ENCODE data around the gene HSD17B1. TPM values are rescaled to one million over a fixed set of nuclear protein-coding genes. Genes with fewer than 3 reads are reported as not detected.

Gene HSD17B1
- polyA plus RNA-seq, 2 donors = 4.0 to 9.0 TPM

DNA sequence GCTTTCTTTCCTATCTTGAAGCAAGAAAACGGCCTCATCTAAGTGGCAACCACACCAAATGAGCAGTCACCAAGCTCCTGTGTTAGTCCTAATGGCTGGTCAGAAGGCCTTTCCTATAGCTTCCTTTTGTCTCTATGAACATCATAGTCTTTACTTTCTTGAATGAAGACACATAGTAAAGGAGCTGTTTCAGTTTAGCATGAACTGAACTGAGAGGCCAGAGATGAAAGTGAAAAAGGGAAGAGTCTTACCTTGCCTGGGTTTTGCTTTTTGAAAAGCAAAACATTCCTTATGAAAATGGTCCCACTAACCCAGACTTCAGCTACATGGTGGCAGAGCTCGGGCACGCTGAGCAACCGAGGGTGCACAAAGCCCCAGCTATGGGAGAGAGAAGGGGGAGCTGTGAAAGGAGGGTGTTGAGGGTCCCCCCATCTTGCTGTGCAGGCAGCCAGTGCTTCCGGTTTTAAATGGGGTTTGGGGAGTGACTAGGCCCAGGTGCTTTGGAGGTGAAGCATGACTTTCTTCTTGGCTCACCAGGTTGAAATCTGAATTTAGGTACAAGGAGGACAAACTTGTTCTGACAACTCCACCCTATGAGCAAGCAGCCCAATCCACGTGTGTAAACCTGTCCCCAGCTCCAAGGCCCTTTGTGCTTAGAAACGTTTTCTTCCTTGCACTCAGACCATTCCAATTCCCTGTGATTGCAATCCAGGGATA lies 33.9 kb downstream of the HSD17B1 start:
- Histone ChIP-seq H3K36me3 (ENCODE audit: control insufficient read depth in 2 of 2, insufficient read depth in 2 of 2, low read length in 1 of 2) (peaks cover 19 to 28% of the 10 kb centered on the region in 2 donors), H3K27ac (ENCODE audit: low read depth in 2 of 2, low read length in 1 of 2) (peak overlapping the region; percentile 81 to 95), H3K27me3 (ENCODE audit: control insufficient read depth in 1 of 2, insufficient read depth in 2 of 2, low read length in 2 of 2) (no peaks in the 10 kb centered on the region), H3K4me3 (ENCODE audit: low read depth in 1 of 2, low read length in 2 of 2) (no peak overlapping the region), H3K4me1 (ENCODE audit: control insufficient read depth in 2 of 2, insufficient read depth in 2 of 2, low read length in 1 of 2) (peaks cover 0 to 6% of the 10 kb centered on the region in 2 donors), H3K9me3 (ENCODE audit: control insufficient read depth in 2 of 2, insufficient read depth in 1 of 2, low read depth in 1 of 2, low read length in 1 of 2) (no peaks in the 10 kb centered on the region)
- WGBS, 2 donors = 44 to 68% methylated on average over 7 of the region's 7 CpGs

DNA sequence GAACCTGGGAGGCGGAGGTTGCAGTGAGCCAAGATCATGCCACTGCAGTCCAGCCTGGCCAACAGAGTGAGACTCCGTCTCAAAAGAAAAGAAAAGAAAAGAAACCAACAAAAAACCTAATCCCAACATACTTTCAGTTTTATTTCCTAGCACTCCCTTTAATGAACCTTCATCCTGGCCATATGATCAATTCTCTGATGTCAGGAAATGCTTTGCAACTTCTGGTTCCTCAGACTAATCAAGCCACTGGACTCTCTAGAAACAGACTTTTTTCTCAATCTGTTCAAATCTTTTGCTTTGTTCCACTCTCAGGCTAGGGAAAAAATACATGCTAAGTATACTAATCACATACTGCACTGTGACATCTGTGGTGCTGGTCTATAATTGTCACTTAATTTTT lies 38.2 kb downstream of the HSD17B1 start:
- H3K27me3 ChIP-seq (ENCODE audit: control insufficient read depth in 1 of 2, insufficient read depth in 2 of 2, low read length in 2 of 2) = no peaks in the 10 kb centered on the region
- H3K36me3 ChIP-seq (ENCODE audit: control insufficient read depth in 2 of 2, insufficient read depth in 2 of 2, low read length in 1 of 2) = peaks cover 0 to 10% of the 10 kb centered on the region in 2 donors
- no peak overlapping the region for H3K4me3 ChIP-seq (ENCODE audit: low read depth in 1 of 2, low read length in 2 of 2)
- H3K9me3 ChIP-seq (ENCODE audit: control insufficient read depth in 2 of 2, insufficient read depth in 1 of 2, low read depth in 1 of 2, low read length in 1 of 2) = no peaks in the 10 kb centered on the region
- WGBS, 2 donors = 75 to 81% methylated on average over 2 of the region's 2 CpGs
- no peaks in the 10 kb centered on the region for H3K4me1 ChIP-seq (ENCODE audit: control insufficient read depth in 2 of 2, insufficient read depth in 2 of 2, low read length in 1 of 2)
- no peak overlapping the region for H3K27ac ChIP-seq (ENCODE audit: low read depth in 2 of 2, low read length in 1 of 2)

GRCh38 chr17:42591411-42591810 lies 38.7 kb downstream of the HSD17B1 start:
- 91 to 92% methylated on average over 9 of the region's 9 CpGs for WGBS, 2 donors
- Histone ChIP-seq H3K36me3 (ENCODE audit: control insufficient read depth in 2 of 2, insufficient read depth in 2 of 2, low read length in 1 of 2) (peaks cover 0 to 10% of the 10 kb centered on the region in 2 donors), H3K4me1 (ENCODE audit: control insufficient read depth in 2 of 2, insufficient read depth in 2 of 2, low read length in 1 of 2) (no peaks in the 10 kb centered on the region)

DNA sequence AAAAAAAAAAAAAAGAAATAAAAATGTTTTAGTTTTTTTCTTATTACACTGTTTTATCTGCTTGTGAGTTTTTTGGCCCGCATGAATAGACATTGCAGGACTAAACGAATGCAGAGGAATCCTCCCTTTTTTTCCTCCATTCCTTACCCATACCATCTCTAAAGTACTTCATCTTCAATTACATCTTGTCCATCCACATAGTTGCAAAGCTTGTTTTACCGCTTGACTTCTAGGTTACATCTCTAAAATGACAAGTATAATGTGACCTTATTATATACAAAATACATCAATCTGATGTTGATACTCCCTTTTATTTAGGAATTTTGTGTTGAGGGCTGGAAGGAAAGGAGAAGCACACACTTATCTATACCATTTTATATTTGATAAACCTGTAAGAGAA lies 43.7 kb downstream of the HSD17B1 start:
- Histone ChIP-seq H3K9me3 (ENCODE audit: control insufficient read depth in 2 of 2, insufficient read depth in 1 of 2, low read depth in 1 of 2, low read length in 1 of 2) (no peaks in the 10 kb centered on the region), H3K36me3 (ENCODE audit: control insufficient read depth in 2 of 2, insufficient read depth in 2 of 2, low read length in 1 of 2) (peaks cover 0 to 4% of the 10 kb centered on the region in 2 donors), H3K4me1 (ENCODE audit: control insufficient read depth in 2 of 2, insufficient read depth in 2 of 2, low read length in 1 of 2) (no peaks in the 10 kb centered on the region), H3K4me3 (ENCODE audit: low read depth in 1 of 2, low read length in 2 of 2) (no peak overlapping the region), H3K27ac (ENCODE audit: low read depth in 2 of 2, low read length in 1 of 2) (no peak overlapping the region), H3K27me3 (ENCODE audit: control insufficient read depth in 1 of 2, insufficient read depth in 2 of 2, low read length in 2 of 2) (no peaks in the 10 kb centered on the region)
- WGBS, 2 donors = 76 to 78% methylated on average over 3 of the region's 3 CpGs

More at GRCh38 chr17:42591411-42591810, 38.7 kb downstream of the HSD17B1 start:
- H3K9me3 ChIP-seq (ENCODE audit: control insufficient read depth in 2 of 2, insufficient read depth in 1 of 2, low read depth in 1 of 2, low read length in 1 of 2) = no peaks in the 10 kb centered on the region
- no peak overlapping the region for H3K4me3 ChIP-seq (ENCODE audit: low read depth in 1 of 2, low read length in 2 of 2)
- H3K27ac ChIP-seq (ENCODE audit: low read depth in 2 of 2, low read length in 1 of 2) = no peak overlapping the region
- H3K27me3 ChIP-seq (ENCODE audit: control insufficient read depth in 1 of 2, insufficient read depth in 2 of 2, low read length in 2 of 2) = no peaks in the 10 kb centered on the region

GRCh38 chr17:42598905-42599304 lies 46.2 kb downstream of the HSD17B1 start:
- H3K27ac ChIP-seq (ENCODE audit: low read depth in 2 of 2, low read length in 1 of 2) = no peak overlapping the region
- no peaks in the 10 kb centered on the region for H3K4me1 ChIP-seq (ENCODE audit: control insufficient read depth in 2 of 2, insufficient read depth in 2 of 2, low read length in 1 of 2)
- no peaks in the 10 kb centered on the region for H3K9me3 ChIP-seq (ENCODE audit: control insufficient read depth in 2 of 2, insufficient read depth in 1 of 2, low read depth in 1 of 2, low read length in 1 of 2)
- no peaks in the 10 kb centered on the region for H3K27me3 ChIP-seq (ENCODE audit: control insufficient read depth in 1 of 2, insufficient read depth in 2 of 2, low read length in 2 of 2)
- no peak overlapping the region for H3K4me3 ChIP-seq (ENCODE audit: low read depth in 1 of 2, low read length in 2 of 2)
- H3K36me3 ChIP-seq (ENCODE audit: control insufficient read depth in 2 of 2, insufficient read depth in 2 of 2, low read length in 1 of 2) = peaks cover 0 to 2% of the 10 kb centered on the region in 2 donors
- 34 to 39% methylated on average over 2 of the region's 2 CpGs for WGBS, 2 donors

DNA sequence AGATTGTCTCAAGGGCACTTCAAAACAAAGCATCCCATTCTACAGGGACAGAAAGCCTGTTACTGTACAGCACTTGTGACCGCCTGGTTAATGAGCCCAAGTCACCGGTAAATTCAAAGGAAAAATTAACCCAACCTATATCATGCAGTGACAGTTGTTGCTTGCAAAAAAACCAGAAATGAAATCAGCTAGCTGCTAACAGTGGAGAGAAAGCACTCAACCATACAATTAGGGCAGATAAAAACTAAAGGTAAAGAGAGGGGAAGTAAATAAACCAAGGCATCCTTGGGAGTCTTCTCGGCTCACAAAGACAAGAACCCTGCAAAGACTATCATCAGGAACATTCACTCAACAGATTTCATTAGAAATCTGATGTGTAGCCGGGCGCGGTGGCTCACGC lies 50.6 kb downstream of the HSD17B1 start:
- Histone ChIP-seq H3K36me3 (ENCODE audit: control insufficient read depth in 2 of 2, insufficient read depth in 2 of 2, low read length in 1 of 2) (peaks cover 0 to 2% of the 10 kb centered on the region in 2 donors), H3K9me3 (ENCODE audit: control insufficient read depth in 2 of 2, insufficient read depth in 1 of 2, low read depth in 1 of 2, low read length in 1 of 2) (no peaks in the 10 kb centered on the region), H3K4me1 (ENCODE audit: control insufficient read depth in 2 of 2, insufficient read depth in 2 of 2, low read length in 1 of 2) (peaks cover 0 to 3% of the 10 kb centered on the region in 2 donors), H3K27me3 (ENCODE audit: control insufficient read depth in 1 of 2, insufficient read depth in 2 of 2, low read length in 2 of 2) (no peaks in the 10 kb centered on the region), H3K27ac (ENCODE audit: low read depth in 2 of 2, low read length in 1 of 2) (no peak overlapping the region), H3K4me3 (ENCODE audit: low read depth in 1 of 2, low read length in 2 of 2) (no peak overlapping the region)
- 93 to 94% methylated on average over 7 of the region's 7 CpGs for WGBS, 2 donors

Other genes with a start within 250 kb of the HSD17B1 start
- 10 to 100 TPM; 30.8 to 64.2 TPM for gene STAT3, start 164.5 kb upstream of the HSD17B1 start, polyA plus RNA-seq
- gene CAVIN1, start 129.7 kb upstream of the HSD17B1 start, polyA plus RNA-seq = 10 to 100 TPM; 40.0 to 60.4 TPM
- 10 to 100 TPM; 27.0 to 27.5 TPM for gene ATP6V0A1, start 94.0 kb upstream of the HSD17B1 start, polyA plus RNA-seq
- gene NAGLU, start 16.7 kb upstream of the HSD17B1 start, polyA plus RNA-seq = 10 to 100 TPM; 17.6 to 18.8 TPM
- gene COASY, start 9.2 kb downstream of the HSD17B1 start, polyA plus RNA-seq = 10 to 100 TPM; 58.2 to 62.1 TPM
- 10 to 100 TPM; 36.8 to 38.3 TPM for gene MLX, start 14.2 kb downstream of the HSD17B1 start, polyA plus RNA-seq
- gene PSMC3IP, start 24.8 kb downstream of the HSD17B1 start, polyA plus RNA-seq = 1 to 10 TPM; 6.4 to 7.2 TPM
- gene RETREG3, start 56.5 kb downstream of the HSD17B1 start, polyA plus RNA-seq = 10 to 100 TPM; 15.3 to 28.5 TPM
- gene TUBG1, start 56.8 kb downstream of the HSD17B1 start, polyA plus RNA-seq = 10 to 100 TPM; 27.2 to 49.9 TPM
- 10 to 100 TPM in 1 of 2 donors, 1 to 10 TPM in 1; 7.6 to 12.0 TPM for gene TUBG2, start 106.4 kb downstream of the HSD17B1 start, polyA plus RNA-seq
- gene PLEKHH3, start 124.1 kb downstream of the HSD17B1 start, polyA plus RNA-seq = 10 to 100 TPM; 49.4 to 84.6 TPM
- gene CCR10, start 128.9 kb downstream of the HSD17B1 start, polyA plus RNA-seq = under 1 TPM; 0.22 to 0.42 TPM
- 1 to 10 TPM; 1.3 to 1.5 TPM for gene CNTNAP1, start 129.6 kb downstream of the HSD17B1 start, polyA plus RNA-seq
- 10 to 100 TPM; 15.6 to 19.8 TPM for gene EZH1, start 192.1 kb downstream of the HSD17B1 start, polyA plus RNA-seq
- gene RAMP2, start 208.3 kb downstream of the HSD17B1 start, polyA plus RNA-seq = 10 to 100 TPM in 1 of 2 donors, 1 to 10 TPM in 1; 7.5 to 13.5 TPM
- 100 to 1,000 TPM in 1 of 2 donors, 10 to 100 TPM in 1; 42.8 to 123 TPM for gene VPS25, start 220.5 kb downstream of the HSD17B1 start, polyA plus RNA-seq
- 10 to 100 TPM in 1 of 2 donors, 1 to 10 TPM in 1; 6.7 to 12.8 TPM for gene WNK4, start 227.7 kb downstream of the HSD17B1 start, polyA plus RNA-seq
- gene COA3, start 245.8 kb downstream of the HSD17B1 start, polyA plus RNA-seq = 100 to 1,000 TPM in 1 of 2 donors, 10 to 100 TPM in 1; 89.9 to 185 TPM
- gene CNTD1, start 245.9 kb downstream of the HSD17B1 start, polyA plus RNA-seq = under 1 TPM; 0.18 TPM